Omental fat pad (tissue), 4 donors: ENCODE results near the gene ST6GAL2. TPM values are rescaled to one million over a fixed set of nuclear protein-coding genes. Genes with fewer than 3 reads are reported as not detected.

Experiments
- ATAC-seq: fragments of 150-250 bp; one replicate; pipeline ENCODE4 v1.9.1; 2016; ENCODE audit warnings: mild to moderate bottlenecking, moderate library complexity; ENCODE audit not compliant: low FRiP score
- DNase-seq: peaks from one replicate; pipeline ENCODE4 v3.0.0-alpha.2; 2019; ENCODE audit warnings: low spot score
- CTCF ChIP-seq, 3 donors: fragments of 450-650 bp; IDR thresholded peaks; one replicate each; pipeline ENCODE4 v1.5.1; 2016 to 2017; ENCODE audit warnings: antibody characterized with exemption in 3 of 3, mild to moderate bottlenecking in 3 of 3, moderate library complexity in 2 of 3
- total RNA-seq, 4 donors: library from RNA; depleted of rRNA; stranded (reverse); fragments of >200 nt; gene quantifications; one replicate each; pipeline ENCODE4 v1.1.0, GENCODE V29; 2016

ST6GAL2 gene
- total RNA-seq, 4 donors from 2014 or later = 0.13 to 1.7 (median 0.57) TPM

DNA sequence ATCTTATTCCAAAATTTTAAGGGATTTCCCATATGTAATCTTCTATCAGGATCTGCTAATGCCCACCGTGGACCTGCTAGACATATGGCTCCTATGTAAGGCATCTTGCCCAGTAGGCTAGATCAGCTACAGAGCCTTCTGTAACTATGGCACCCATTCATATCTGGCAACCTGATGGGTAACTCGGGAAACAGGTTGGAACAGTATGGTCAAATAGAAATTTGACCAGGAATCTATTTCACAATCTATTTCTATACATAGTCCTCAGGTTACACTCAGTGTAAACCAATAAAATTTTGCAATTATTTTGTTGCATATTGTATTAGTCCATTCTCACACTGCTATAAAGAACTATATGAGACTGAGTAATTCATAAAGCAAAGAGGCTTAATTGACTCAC, 93.3 kb downstream of the ST6GAL2 start:
- ATAC-seq (no peak), DNase-seq (no peak)
- TF ChIP-seq CTCF (IDR thresholded peaks at IDR 0.05) = no peak

DNA sequence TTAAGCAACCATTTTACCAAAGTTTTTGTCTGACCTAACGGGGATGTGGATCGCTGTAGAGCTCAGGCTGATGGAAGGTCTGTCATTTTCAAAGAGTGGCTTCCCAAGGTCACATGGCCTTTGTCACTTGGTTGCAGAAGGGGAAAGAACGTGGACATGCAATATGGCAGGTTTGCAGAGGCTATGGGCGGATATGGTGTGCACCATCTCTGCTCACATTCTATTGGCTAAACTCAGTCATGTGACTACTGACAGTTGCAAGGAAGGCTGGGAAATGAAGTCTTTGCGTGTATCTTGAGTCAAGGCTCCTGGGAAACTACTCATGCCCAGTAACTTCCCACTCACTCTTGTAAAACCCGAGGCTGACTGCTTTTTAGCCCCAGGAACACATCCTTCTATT, 96.8 kb downstream of the ST6GAL2 start:
- ATAC-seq = no peak
- TF ChIP-seq CTCF (IDR thresholded peaks at IDR 0.05) = no peak
- no peak for DNase-seq

- no peak for TF ChIP-seq CTCF (IDR thresholded peaks at IDR 0.05)
- no peak for ATAC-seq
- DNase-seq = no peak
Measured at GRCh38 chr2:106782681-106783080, 103.3 kb downstream of the ST6GAL2 start.

GRCh38 chr2:106781196-106781595, 104.8 kb downstream of the ST6GAL2 start:
- no peak for TF ChIP-seq CTCF (IDR thresholded peaks at IDR 0.05)
- no peak for DNase-seq
- no peak for ATAC-seq

DNA sequence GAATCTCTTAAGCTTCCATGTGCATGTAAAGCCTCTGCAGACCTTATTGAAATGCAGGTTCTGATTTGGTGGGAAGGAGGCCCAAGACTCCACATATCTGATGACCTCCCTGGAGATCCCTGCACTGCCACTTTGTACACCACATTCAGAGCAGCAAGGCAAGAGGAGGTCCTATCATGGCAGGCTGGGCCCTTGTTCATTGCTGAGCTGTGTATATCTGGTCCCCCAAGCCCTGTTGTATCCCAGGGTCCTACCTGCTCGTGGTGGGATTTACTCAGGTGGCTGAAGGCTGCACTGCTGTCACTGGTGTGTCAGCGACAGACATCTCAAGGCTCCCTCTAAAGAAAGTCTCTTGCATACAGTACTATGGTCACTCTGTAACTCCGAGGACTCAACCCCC, 114.2 kb downstream of the ST6GAL2 start:
- DNase-seq = no peak

DNA sequence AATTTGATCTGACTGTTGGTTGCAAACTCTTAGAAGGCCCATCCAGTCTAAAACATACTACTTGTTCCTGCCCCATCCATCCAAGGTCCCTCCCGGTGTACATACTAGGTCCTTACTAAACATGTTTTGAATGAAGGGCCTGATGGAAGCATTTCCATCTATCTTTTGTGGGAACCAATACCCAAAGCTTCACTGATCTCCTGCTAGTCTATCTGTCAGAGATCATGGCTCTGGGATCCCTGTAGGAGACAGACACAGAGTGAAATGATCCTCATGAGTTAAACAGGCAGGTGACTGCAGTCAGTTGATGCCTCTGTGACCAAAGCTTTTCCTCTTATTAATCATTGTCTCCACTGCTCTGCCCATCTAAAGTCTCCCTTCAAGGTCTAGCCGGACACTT, 115.0 kb downstream of the ST6GAL2 start:
- ATAC-seq (no peak), DNase-seq (no peak)
- no peak for TF ChIP-seq CTCF (IDR thresholded peaks at IDR 0.05)

More for the DNA sequence above, 114.2 kb downstream of the ST6GAL2 start:
- ATAC-seq = no peak
- no peak for TF ChIP-seq CTCF (IDR thresholded peaks at IDR 0.05)

GRCh38 chr2:106764614-106765013, 121.4 kb downstream of the ST6GAL2 start:
- DNase-seq (no peak), ATAC-seq (no peak)
- no peak for TF ChIP-seq CTCF (IDR thresholded peaks at IDR 0.05)
